ENCODE measurements around the gene PTPRG. TPM values are rescaled to one million over a fixed set of nuclear protein-coding genes. Genes with fewer than 3 reads are reported as not detected.

Gene PTPRG
- polyA plus RNA-seq, 2 donors: 1.1 to 1.6 TPM

GRCh38 chr3:62255758-62256157 is 694.4 kb downstream of the PTPRG start:
- H3K4me1 ChIP-seq (ENCODE audit: control insufficient read depth in 2 of 2, insufficient read depth in 2 of 2, low read length in 1 of 2): no peaks in the 10 kb centered on the region
- no peaks in the 10 kb centered on the region for H3K36me3 ChIP-seq (ENCODE audit: control insufficient read depth in 2 of 2, insufficient read depth in 2 of 2, low read length in 1 of 2)
- no peak overlapping the region for H3K4me3 ChIP-seq (ENCODE audit: low read depth in 1 of 2, low read length in 2 of 2)
- 89% methylated on average over 2 of the region's 2 CpGs for WGBS, 2 donors
- H3K9me3 ChIP-seq (ENCODE audit: control insufficient read depth in 2 of 2, insufficient read depth in 1 of 2, low read depth in 1 of 2, low read length in 1 of 2): peaks cover 0 to 2% of the 10 kb centered on the region in 2 donors
- no peak overlapping the region for H3K27ac ChIP-seq (ENCODE audit: low read depth in 2 of 2, low read length in 1 of 2)
- no peaks in the 10 kb centered on the region for H3K27me3 ChIP-seq (ENCODE audit: control insufficient read depth in 1 of 2, insufficient read depth in 2 of 2, low read length in 2 of 2)

DNA sequence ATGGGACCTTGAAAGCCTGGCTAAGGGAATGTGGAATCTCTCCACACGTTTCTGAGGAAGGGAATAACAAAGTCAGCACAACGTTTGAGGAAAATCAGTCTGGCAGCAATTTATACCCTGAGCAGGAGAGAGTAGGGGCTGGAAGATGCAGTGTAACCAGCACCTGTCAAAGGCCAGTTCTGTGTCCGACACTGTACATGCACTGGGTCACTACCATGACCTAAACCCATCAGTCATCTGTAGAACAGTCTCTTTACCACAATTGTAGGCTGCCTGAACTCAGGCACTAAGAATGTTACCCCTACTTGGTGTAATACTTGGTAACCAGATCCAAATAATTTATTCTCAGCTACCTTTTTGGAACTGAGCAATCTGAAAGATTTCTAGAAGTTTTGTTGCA is 698.6 kb downstream of the PTPRG start:
- 57 to 68% methylated on average over 3 of the region's 3 CpGs for WGBS, 2 donors
- H3K36me3 ChIP-seq (ENCODE audit: control insufficient read depth in 2 of 2, insufficient read depth in 2 of 2, low read length in 1 of 2): no peaks in the 10 kb centered on the region
- H3K9me3 ChIP-seq (ENCODE audit: control insufficient read depth in 2 of 2, insufficient read depth in 1 of 2, low read depth in 1 of 2, low read length in 1 of 2): peaks cover 0 to 2% of the 10 kb centered on the region in 2 donors
- H3K4me3 ChIP-seq (ENCODE audit: low read depth in 1 of 2, low read length in 2 of 2): no peak overlapping the region
- H3K4me1 ChIP-seq (ENCODE audit: control insufficient read depth in 2 of 2, insufficient read depth in 2 of 2, low read length in 1 of 2): no peaks in the 10 kb centered on the region
- no peak overlapping the region for H3K27ac ChIP-seq (ENCODE audit: low read depth in 2 of 2, low read length in 1 of 2)
- H3K27me3 ChIP-seq (ENCODE audit: control insufficient read depth in 1 of 2, insufficient read depth in 2 of 2, low read length in 2 of 2): no peaks in the 10 kb centered on the region

GRCh38 chr3:62260655-62261054 is 699.3 kb downstream of the PTPRG start:
- 69 to 82% methylated on average over 1 of the region's 1 CpG for WGBS, 2 donors
- H3K9me3 ChIP-seq (ENCODE audit: control insufficient read depth in 2 of 2, insufficient read depth in 1 of 2, low read depth in 1 of 2, low read length in 1 of 2): peaks cover 0 to 2% of the 10 kb centered on the region in 2 donors
- no peak overlapping the region for H3K4me3 ChIP-seq (ENCODE audit: low read depth in 1 of 2, low read length in 2 of 2)
- H3K27me3 ChIP-seq (ENCODE audit: control insufficient read depth in 1 of 2, insufficient read depth in 2 of 2, low read length in 2 of 2): no peaks in the 10 kb centered on the region
- no peaks in the 10 kb centered on the region for H3K4me1 ChIP-seq (ENCODE audit: control insufficient read depth in 2 of 2, insufficient read depth in 2 of 2, low read length in 1 of 2)
- H3K36me3 ChIP-seq (ENCODE audit: control insufficient read depth in 2 of 2, insufficient read depth in 2 of 2, low read length in 1 of 2): no peaks in the 10 kb centered on the region
- no peak overlapping the region for H3K27ac ChIP-seq (ENCODE audit: low read depth in 2 of 2, low read length in 1 of 2)

DNA sequence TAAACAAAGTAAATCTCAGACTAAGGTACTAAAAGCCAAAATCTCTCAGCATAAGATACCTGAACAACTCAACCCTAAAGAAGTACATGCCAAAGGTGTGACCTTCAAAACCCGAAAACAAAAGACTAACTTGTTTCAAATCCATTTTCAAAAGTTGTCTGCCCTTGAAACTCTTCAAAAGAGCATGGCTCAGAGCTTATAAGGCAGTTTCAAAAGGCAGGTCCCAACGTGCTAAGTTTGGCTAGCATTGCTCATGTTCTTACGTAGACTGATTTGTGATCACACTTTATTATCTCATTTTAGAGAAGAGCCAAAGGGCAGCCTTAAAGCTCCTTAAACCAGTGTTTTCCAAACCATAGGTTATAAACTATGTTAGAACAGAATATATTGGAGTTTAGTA is 699.8 kb downstream of the PTPRG start:
- Histone ChIP-seq H3K27ac (ENCODE audit: low read depth in 2 of 2, low read length in 1 of 2) (no peak overlapping the region), H3K4me1 (ENCODE audit: control insufficient read depth in 2 of 2, insufficient read depth in 2 of 2, low read length in 1 of 2) (no peaks in the 10 kb centered on the region), H3K4me3 (ENCODE audit: low read depth in 1 of 2, low read length in 2 of 2) (no peak overlapping the region), H3K27me3 (ENCODE audit: control insufficient read depth in 1 of 2, insufficient read depth in 2 of 2, low read length in 2 of 2) (no peaks in the 10 kb centered on the region), H3K9me3 (ENCODE audit: control insufficient read depth in 2 of 2, insufficient read depth in 1 of 2, low read depth in 1 of 2, low read length in 1 of 2) (no peaks in the 10 kb centered on the region), H3K36me3 (ENCODE audit: control insufficient read depth in 2 of 2, insufficient read depth in 2 of 2, low read length in 1 of 2) (no peaks in the 10 kb centered on the region)
- whole genome bisulfite sequencing, 2 donors: 43 to 55% methylated on average over 3 of the region's 3 CpGs

- H3K27ac ChIP-seq (ENCODE audit: low read depth in 2 of 2, low read length in 1 of 2): no peak overlapping the region
- no peaks in the 10 kb centered on the region for H3K27me3 ChIP-seq (ENCODE audit: control insufficient read depth in 1 of 2, insufficient read depth in 2 of 2, low read length in 2 of 2)
- H3K4me1 ChIP-seq (ENCODE audit: control insufficient read depth in 2 of 2, insufficient read depth in 2 of 2, low read length in 1 of 2): no peaks in the 10 kb centered on the region
- WGBS, 2 donors: 68 to 74% methylated on average over 3 of the region's 3 CpGs
- no peaks in the 10 kb centered on the region for H3K36me3 ChIP-seq (ENCODE audit: control insufficient read depth in 2 of 2, insufficient read depth in 2 of 2, low read length in 1 of 2)
- H3K9me3 ChIP-seq (ENCODE audit: control insufficient read depth in 2 of 2, insufficient read depth in 1 of 2, low read depth in 1 of 2, low read length in 1 of 2): no peaks in the 10 kb centered on the region
- no peak overlapping the region for H3K4me3 ChIP-seq (ENCODE audit: low read depth in 1 of 2, low read length in 2 of 2)
Observed at GRCh38 chr3:62261736-62262135, 700.4 kb downstream of the PTPRG start.

DNA sequence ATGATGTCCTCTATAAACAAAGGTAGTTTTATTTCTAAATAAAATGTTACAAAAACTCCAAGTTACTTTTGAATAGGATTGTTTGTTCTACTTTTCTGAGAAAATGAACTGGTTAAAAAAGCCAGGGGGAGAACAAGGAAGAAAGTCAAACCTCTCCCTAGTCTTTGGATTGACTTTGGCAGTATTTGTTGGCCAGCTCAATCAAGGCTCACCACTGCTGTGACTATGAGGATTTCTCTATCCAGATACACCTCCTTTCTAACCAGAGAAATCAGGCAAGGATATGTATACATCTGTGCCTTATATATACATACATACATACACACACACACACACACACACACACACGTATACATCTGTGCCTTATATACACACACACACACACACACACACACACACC is 704.2 kb downstream of the PTPRG start:
- H3K4me3 ChIP-seq (ENCODE audit: low read depth in 1 of 2, low read length in 2 of 2): no peak overlapping the region
- no peaks in the 10 kb centered on the region for H3K36me3 ChIP-seq (ENCODE audit: control insufficient read depth in 2 of 2, insufficient read depth in 2 of 2, low read length in 1 of 2)
- 69 to 92% methylated on average over 1 of the region's 1 CpG for WGBS, 2 donors
- no peak overlapping the region for H3K27ac ChIP-seq (ENCODE audit: low read depth in 2 of 2, low read length in 1 of 2)
- no peaks in the 10 kb centered on the region for H3K4me1 ChIP-seq (ENCODE audit: control insufficient read depth in 2 of 2, insufficient read depth in 2 of 2, low read length in 1 of 2)
- no peaks in the 10 kb centered on the region for H3K27me3 ChIP-seq (ENCODE audit: control insufficient read depth in 1 of 2, insufficient read depth in 2 of 2, low read length in 2 of 2)
- no peaks in the 10 kb centered on the region for H3K9me3 ChIP-seq (ENCODE audit: control insufficient read depth in 2 of 2, insufficient read depth in 1 of 2, low read depth in 1 of 2, low read length in 1 of 2)

- Histone ChIP-seq H3K36me3 (ENCODE audit: control insufficient read depth in 2 of 2, insufficient read depth in 2 of 2, low read length in 1 of 2) (peaks cover 0 to 4% of the 10 kb centered on the region in 2 donors), H3K27me3 (ENCODE audit: control insufficient read depth in 1 of 2, insufficient read depth in 2 of 2, low read length in 2 of 2) (no peaks in the 10 kb centered on the region), H3K4me1 (ENCODE audit: control insufficient read depth in 2 of 2, insufficient read depth in 2 of 2, low read length in 1 of 2) (no peaks in the 10 kb centered on the region), H3K9me3 (ENCODE audit: control insufficient read depth in 2 of 2, insufficient read depth in 1 of 2, low read depth in 1 of 2, low read length in 1 of 2) (no peaks in the 10 kb centered on the region), H3K27ac (ENCODE audit: low read depth in 2 of 2, low read length in 1 of 2) (no peak overlapping the region), H3K4me3 (ENCODE audit: low read depth in 1 of 2, low read length in 2 of 2) (no peak overlapping the region)
Observed at GRCh38 chr3:62266668-62267283, 705.4 kb downstream of the PTPRG start.

DNA sequence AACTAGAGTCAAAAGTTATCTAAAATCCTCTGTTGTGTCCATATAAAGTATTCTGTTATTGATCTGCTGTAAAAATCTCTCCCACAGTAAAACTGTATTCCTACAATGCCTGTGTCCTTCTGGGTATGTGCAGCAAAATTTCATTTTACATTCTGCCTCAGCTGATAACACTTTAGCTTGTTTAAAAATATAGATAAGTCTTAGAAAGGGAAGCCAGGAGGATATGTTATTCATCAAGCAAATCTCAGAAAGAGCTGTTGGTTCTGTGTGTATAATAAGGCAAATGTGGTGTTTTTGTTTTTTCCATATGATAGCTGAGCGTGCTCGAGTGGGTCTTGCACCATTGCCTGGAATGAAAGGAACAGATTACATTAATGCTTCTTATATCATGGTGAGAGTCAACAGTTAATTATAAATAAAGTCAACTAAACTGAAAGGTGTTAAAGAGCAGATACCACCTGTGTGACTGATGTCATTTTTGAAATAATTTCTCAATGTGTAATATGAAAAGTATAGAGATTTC is 715.3 kb downstream of the PTPRG start:
- 91 to 93% methylated on average over 2 of the region's 2 CpGs for WGBS, 2 donors
- Histone ChIP-seq H3K27ac (ENCODE audit: low read depth in 2 of 2, low read length in 1 of 2) (no peak overlapping the region), H3K36me3 (ENCODE audit: control insufficient read depth in 2 of 2, insufficient read depth in 2 of 2, low read length in 1 of 2) (peaks cover 2% of the 10 kb centered on the region in 2 donors), H3K9me3 (ENCODE audit: control insufficient read depth in 2 of 2, insufficient read depth in 1 of 2, low read depth in 1 of 2, low read length in 1 of 2) (no peaks in the 10 kb centered on the region), H3K4me1 (ENCODE audit: control insufficient read depth in 2 of 2, insufficient read depth in 2 of 2, low read length in 1 of 2) (no peaks in the 10 kb centered on the region), H3K27me3 (ENCODE audit: control insufficient read depth in 1 of 2, insufficient read depth in 2 of 2, low read length in 2 of 2) (no peaks in the 10 kb centered on the region), H3K4me3 (ENCODE audit: low read depth in 1 of 2, low read length in 2 of 2) (no peak overlapping the region)

DNA sequence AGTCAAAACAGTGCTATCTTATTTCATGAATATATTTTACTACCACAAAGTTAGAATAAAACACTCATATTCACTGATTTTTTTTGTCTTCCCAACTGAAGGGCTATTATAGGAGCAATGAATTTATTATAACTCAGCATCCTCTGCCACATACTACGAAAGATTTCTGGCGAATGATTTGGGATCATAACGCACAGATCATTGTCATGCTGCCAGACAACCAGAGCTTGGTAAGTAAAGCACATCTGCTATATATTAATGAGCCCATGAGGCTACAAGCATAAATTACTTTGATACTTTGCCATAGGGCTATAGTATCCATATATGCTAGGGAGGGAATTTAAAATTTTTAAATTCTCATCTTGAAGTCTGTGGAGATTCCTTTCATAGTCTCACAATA is 716.1 kb downstream of the PTPRG start:
- H3K4me3 ChIP-seq (ENCODE audit: low read depth in 1 of 2, low read length in 2 of 2): no peak overlapping the region
- H3K9me3 ChIP-seq (ENCODE audit: control insufficient read depth in 2 of 2, insufficient read depth in 1 of 2, low read depth in 1 of 2, low read length in 1 of 2): no peaks in the 10 kb centered on the region
- H3K27ac ChIP-seq (ENCODE audit: low read depth in 2 of 2, low read length in 1 of 2): no peak overlapping the region
- no peaks in the 10 kb centered on the region for H3K4me1 ChIP-seq (ENCODE audit: control insufficient read depth in 2 of 2, insufficient read depth in 2 of 2, low read length in 1 of 2)
- WGBS, 2 donors: 83 to 86% methylated on average over 3 of the region's 3 CpGs
- peaks cover 2% of the 10 kb centered on the region in 2 donors for H3K36me3 ChIP-seq (ENCODE audit: control insufficient read depth in 2 of 2, insufficient read depth in 2 of 2, low read length in 1 of 2)
- no peaks in the 10 kb centered on the region for H3K27me3 ChIP-seq (ENCODE audit: control insufficient read depth in 1 of 2, insufficient read depth in 2 of 2, low read length in 2 of 2)

DNA sequence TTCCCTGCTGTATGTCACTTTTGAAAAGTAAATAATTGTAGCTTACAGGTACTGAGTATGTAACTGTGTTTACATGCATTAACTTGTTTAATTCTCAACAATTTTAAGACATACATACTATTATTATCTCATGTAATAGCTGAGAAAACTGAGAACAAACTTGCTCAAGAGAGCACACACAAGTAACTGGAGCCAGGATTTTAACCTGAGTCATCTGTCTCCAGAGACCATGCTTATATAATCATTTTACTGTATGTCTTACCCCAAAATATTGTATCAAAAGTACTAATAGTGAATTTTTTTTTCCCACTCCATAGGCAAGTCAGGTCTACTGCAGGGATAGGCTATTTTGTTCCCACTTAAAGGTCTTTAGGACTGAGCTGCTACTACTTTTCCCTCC is 716.6 kb downstream of the PTPRG start:
- Histone ChIP-seq H3K9me3 (ENCODE audit: control insufficient read depth in 2 of 2, insufficient read depth in 1 of 2, low read depth in 1 of 2, low read length in 1 of 2) (no peaks in the 10 kb centered on the region), H3K4me3 (ENCODE audit: low read depth in 1 of 2, low read length in 2 of 2) (no peak overlapping the region), H3K4me1 (ENCODE audit: control insufficient read depth in 2 of 2, insufficient read depth in 2 of 2, low read length in 1 of 2) (no peaks in the 10 kb centered on the region), H3K27me3 (ENCODE audit: control insufficient read depth in 1 of 2, insufficient read depth in 2 of 2, low read length in 2 of 2) (no peaks in the 10 kb centered on the region), H3K36me3 (ENCODE audit: control insufficient read depth in 2 of 2, insufficient read depth in 2 of 2, low read length in 1 of 2) (peaks cover 2% of the 10 kb centered on the region in 2 donors), H3K27ac (ENCODE audit: low read depth in 2 of 2, low read length in 1 of 2) (no peak overlapping the region)
